Hepatocyte (in vitro differentiated cells): ENCODE measurements around the gene CTNNBIP1.

Experiments used
- CTCF ChIP-seq: fragments of 200-600 bp; sonication (generic); IDR thresholded peaks from 2 replicates; pipeline ENCODE4 v1.5.1; 2016; ENCODE audit warnings: antibody characterized with exemption, mild to moderate bottlenecking; ENCODE audit not compliant: poor library complexity
- EZH2 ChIP-seq: fragments of 200-600 bp; sonication (generic); IDR thresholded peaks from 2 replicates; pipeline ENCODE4 v1.6.1; 2016; ENCODE audit warnings: antibody characterized with exemption, mild to moderate bottlenecking, borderline replicate concordance

GRCh38 chr1:9824702-9825089 lies 85.4 kb downstream of the CTNNBIP1 start:
- TF ChIP-seq CTCF: no peak
- no peak for TF ChIP-seq EZH2
